SU-DHL-6 (cell line): ENCODE results near the gene ZC3H7B.

Experiments
- H2AFZ ChIP-seq: fragments of 200-600 bp; sonication (generic); 2 replicates; pipeline ENCODE4 v1.6.1; 2014; ENCODE audit warnings: low read depth, mild to moderate bottlenecking, moderate library complexity, mixed read lengths, antibody characterized with exemption, low read length; ENCODE audit not compliant: severe bottlenecking
- H3F3A ChIP-seq: fragments of 200-600 bp; shearing (Covaris generic); 2 replicates; pipeline ENCODE4 v1.6.0; 2016; ENCODE audit warnings: antibody characterized with exemption, mild to moderate bottlenecking; ENCODE audit not compliant: insufficient read depth
- H3K27ac ChIP-seq: fragments of 200-600 bp; sonication (generic); 2 replicates; pipeline ENCODE4 v1.5.1; 2016; ENCODE audit warnings: low read depth, mild to moderate bottlenecking, low read length, moderate library complexity, mixed read lengths
- H3K27me3 ChIP-seq: fragments of 200-600 bp; sonication (generic), shearing (Covaris generic); 2 replicates; pipeline ENCODE4 v1.6.0; 2014; ENCODE audit warnings: mild to moderate bottlenecking, low read length
- H3K36me3 ChIP-seq: fragments of 200-600 bp; sonication (generic); 2 replicates; pipeline ENCODE4 v1.6.1; 2014; ENCODE audit warnings: mild to moderate bottlenecking, low read length, mixed read lengths
- H3K4me2 ChIP-seq: fragments of 300-600, 200-600 bp; shearing (Covaris generic), sonication (generic); 2 replicates; pipeline ENCODE4 v1.6.0; 2014; ENCODE audit warnings: low read length, low read depth, mild to moderate bottlenecking; ENCODE audit not compliant: poor library complexity, severe bottlenecking
- H3K4me3 ChIP-seq: fragments of 200-600 bp; sonication (generic); 2 replicates; pipeline ENCODE4 v1.5.1; 2014; ENCODE audit warnings: antibody characterized with exemption, low read length, mild to moderate bottlenecking, mixed read lengths; ENCODE audit not compliant: insufficient read depth, poor library complexity, severe bottlenecking
- H3K79me2 ChIP-seq: fragments of 200-600 bp; sonication (generic); 2 replicates; pipeline ENCODE4 v1.6.1; 2014; ENCODE audit warnings: mild to moderate bottlenecking, low read length, moderate library complexity; ENCODE audit not compliant: insufficient read depth
- H3K9ac ChIP-seq: fragments of 200-600 bp; sonication (generic); 2 replicates; pipeline ENCODE4 v1.7.0; 2014; ENCODE audit warnings: mild to moderate bottlenecking, low read length
- H3K9me2 ChIP-seq: fragments of 200-600 bp; sonication (generic); replicated peaks from 2 replicates; pipeline ENCODE4 v1.6.1; 2014; ENCODE audit warnings: low read length; ENCODE audit not compliant: insufficient read depth
- H3K9me3 ChIP-seq: fragments of 200-600 bp; sonication (generic); 2 replicates; pipeline ENCODE4 v1.6.1; 2014; ENCODE audit warnings: low read length, mixed read lengths; ENCODE audit not compliant: insufficient read depth
- H4K20me1 ChIP-seq: fragments of 200-600 bp; sonication (generic); 2 replicates; pipeline ENCODE4 v1.6.1; 2014; ENCODE audit warnings: low read depth, mild to moderate bottlenecking, antibody characterized with exemption, low read length, moderate library complexity, mixed read lengths
- EZH2phosphoT487 ChIP-seq: fragments of 200-600 bp; sonication (generic), shearing (Covaris generic); conservative IDR thresholded peaks from 2 replicates; pipeline ENCODE4 v1.6.1; 2018; ENCODE audit warnings: mild to moderate bottlenecking, antibody characterized with exemption, low read length, moderate library complexity, mixed read lengths
- TF ChIP-seq, protein P1 (sequence below): fragments of 200-600 bp; sonication (generic); IDR thresholded peaks from one replicate; pipeline ENCODE4 v1.5.1; 2017; ENCODE audit warnings: antibody characterized with exemption, mild to moderate bottlenecking, low read length, moderate library complexity; ENCODE audit not compliant: insufficient read depth, poor library complexity, severe bottlenecking

The ZC3H7B gene

DNA sequence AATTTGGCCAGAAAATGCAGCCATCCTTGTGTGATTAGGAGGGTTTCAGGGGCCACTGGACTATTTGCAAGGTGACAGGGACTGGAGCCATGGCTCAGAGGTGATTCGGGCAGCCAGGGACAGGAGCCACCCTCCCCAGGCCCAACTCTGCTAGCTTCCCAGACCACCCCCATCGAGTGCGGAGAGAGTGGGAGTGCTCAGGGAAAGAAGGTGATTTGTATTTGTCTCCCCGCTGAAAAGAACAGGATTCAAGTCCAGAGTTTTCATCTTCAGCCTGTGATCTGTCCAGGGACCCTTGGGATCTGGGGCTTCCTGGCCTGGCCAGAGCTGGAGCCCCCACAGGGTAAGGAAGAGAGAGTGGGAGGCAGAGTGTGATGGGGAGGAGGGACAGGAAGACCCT, 58.1 kb downstream of the ZC3H7B start:
- TF ChIP-seq, protein P1, sequence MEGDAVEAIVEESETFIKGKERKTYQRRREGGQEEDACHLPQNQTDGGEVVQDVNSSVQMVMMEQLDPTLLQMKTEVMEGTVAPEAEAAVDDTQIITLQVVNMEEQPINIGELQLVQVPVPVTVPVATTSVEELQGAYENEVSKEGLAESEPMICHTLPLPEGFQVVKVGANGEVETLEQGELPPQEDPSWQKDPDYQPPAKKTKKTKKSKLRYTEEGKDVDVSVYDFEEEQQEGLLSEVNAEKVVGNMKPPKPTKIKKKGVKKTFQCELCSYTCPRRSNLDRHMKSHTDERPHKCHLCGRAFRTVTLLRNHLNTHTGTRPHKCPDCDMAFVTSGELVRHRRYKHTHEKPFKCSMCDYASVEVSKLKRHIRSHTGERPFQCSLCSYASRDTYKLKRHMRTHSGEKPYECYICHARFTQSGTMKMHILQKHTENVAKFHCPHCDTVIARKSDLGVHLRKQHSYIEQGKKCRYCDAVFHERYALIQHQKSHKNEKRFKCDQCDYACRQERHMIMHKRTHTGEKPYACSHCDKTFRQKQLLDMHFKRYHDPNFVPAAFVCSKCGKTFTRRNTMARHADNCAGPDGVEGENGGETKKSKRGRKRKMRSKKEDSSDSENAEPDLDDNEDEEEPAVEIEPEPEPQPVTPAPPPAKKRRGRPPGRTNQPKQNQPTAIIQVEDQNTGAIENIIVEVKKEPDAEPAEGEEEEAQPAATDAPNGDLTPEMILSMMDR = no peak
- no peak for TF ChIP-seq EZH2phosphoT487
- Histone ChIP-seq H3K36me3 (no peaks in the 10 kb centered on the region), H3K4me3 (no peak overlapping the region), H3K9ac (no peak overlapping the region), H3F3A (no peaks in the 10 kb centered on the region), H3K4me2 (no peak overlapping the region), H3K9me2 (no peaks in the 10 kb centered on the region), H3K27ac (no peak overlapping the region), H4K20me1 (no peaks in the 10 kb centered on the region), H2AFZ (no peak overlapping the region), H3K27me3 (no peaks in the 10 kb centered on the region), H3K9me3 (no peaks in the 10 kb centered on the region), H3K79me2 (no peaks in the 10 kb centered on the region)

DNA sequence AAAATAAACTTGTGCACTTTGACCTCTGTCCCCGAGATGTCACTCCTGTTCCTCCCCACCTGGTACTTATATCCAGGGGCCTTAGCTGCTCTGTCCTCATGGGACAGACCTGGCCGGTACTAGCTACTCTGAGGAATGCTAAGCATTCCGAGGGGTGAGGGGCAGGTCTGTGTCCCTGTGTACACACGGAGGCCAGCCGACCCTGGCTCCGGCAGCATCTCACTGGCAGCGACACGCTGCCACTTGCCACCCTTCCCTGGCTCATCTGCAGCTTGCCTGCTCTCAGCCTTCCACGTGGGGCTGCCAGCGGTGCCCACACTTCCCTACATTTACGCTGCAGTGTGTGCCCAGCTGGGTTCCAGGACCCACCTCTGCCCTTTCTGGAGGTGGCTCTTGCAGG, 58.8 kb downstream of the ZC3H7B start:
- Histone ChIP-seq H3K9ac (no peak overlapping the region), H3K27me3 (no peaks in the 10 kb centered on the region), H3F3A (no peaks in the 10 kb centered on the region), H2AFZ (no peak overlapping the region), H3K4me2 (no peak overlapping the region), H4K20me1 (no peaks in the 10 kb centered on the region), H3K27ac (no peak overlapping the region), H3K79me2 (no peaks in the 10 kb centered on the region), H3K9me3 (no peaks in the 10 kb centered on the region), H3K36me3 (no peaks in the 10 kb centered on the region), H3K9me2 (no peaks in the 10 kb centered on the region), H3K4me3 (no peak overlapping the region)
- TF ChIP-seq, protein P1 = no peak
- no peak for TF ChIP-seq EZH2phosphoT487

DNA sequence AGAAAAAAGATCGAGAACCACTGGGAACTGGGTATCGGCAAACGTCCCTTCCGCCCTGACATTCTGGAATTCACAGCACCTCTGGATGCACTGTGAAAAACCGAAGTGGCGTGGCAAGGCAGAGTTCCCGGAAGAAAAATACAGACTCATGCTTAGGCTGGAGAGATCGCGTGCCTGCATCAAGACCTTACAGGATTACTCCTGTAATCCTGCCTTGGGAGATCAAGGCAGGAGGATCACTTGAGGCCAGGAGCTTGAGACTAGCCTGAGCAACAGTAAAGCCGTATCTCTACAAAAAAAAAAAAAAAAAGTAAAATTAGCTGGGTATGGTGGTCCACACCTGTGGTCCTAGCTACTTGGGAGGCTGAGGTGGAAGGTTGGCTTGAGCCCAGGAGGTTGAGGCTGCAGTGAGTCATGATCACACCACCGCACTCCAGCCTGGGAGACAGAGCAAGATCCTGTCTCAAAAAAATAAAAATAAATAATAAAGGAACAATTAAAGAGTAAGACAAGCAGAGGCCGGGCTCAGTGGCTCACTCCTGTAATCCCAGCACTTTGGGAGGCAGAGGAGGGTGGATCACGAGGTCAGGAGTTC, 60.5 kb downstream of the ZC3H7B start:
- Histone ChIP-seq H3K9me2 (no peaks in the 10 kb centered on the region), H3K9ac (no peak overlapping the region), H3K27me3 (no peaks in the 10 kb centered on the region), H2AFZ (no peak overlapping the region), H3F3A (no peaks in the 10 kb centered on the region), H3K36me3 (no peaks in the 10 kb centered on the region), H3K27ac (no peak overlapping the region), H3K4me3 (no peak overlapping the region), H3K79me2 (no peaks in the 10 kb centered on the region), H3K9me3 (no peaks in the 10 kb centered on the region), H3K4me2 (no peak overlapping the region), H4K20me1 (no peaks in the 10 kb centered on the region)
- TF ChIP-seq, protein P1 = no peak
- no peak for TF ChIP-seq EZH2phosphoT487
